HepG2 (cell line): ENCODE data around the gene PCGF6. TPM values are rescaled to one million over a fixed set of nuclear protein-coding genes. Genes with fewer than 3 reads are reported as not detected.
A peak's percentile ranks its signal among the peaks of the same experiment; 100 is the strongest.

ENCODE experiments used
- ATAC-seq: fragments of 200-7000 bp; cut with Tn5 transposase; 3 replicates; pipeline ENCODE4 v1.9.1; 2020; ENCODE audit warnings: mild to moderate bottlenecking, moderate library complexity
- BruUV-seq: library from RNA; stranded (reverse); fragments of 400-500 nt; replicated peaks from 2 replicates; lab custom pipeline; 2021; lab: Mats Ljungman, UMichigan
- CTCF ChIA-PET: fragments of 300-600 bp; formaldehyde crosslinking; extraction: SDS; loops from one replicate; lab custom pipeline; 2021; ENCODE audit warnings: low total read pairs, inconsistent platforms, low intra/inter-chr PET ratio; lab: Yijun Ruan, JAX
- POLR2A ChIA-PET: fragments of 350-600 bp; sonication (Branson Sonifier 250); formaldehyde crosslinking; loops from one replicate; lab custom pipeline; 2020; ENCODE audit warnings: antibody characterized with exemption, inconsistent platforms; lab: Yijun Ruan, JAX
- DNase-seq: peaks from one replicate; pipeline ENCODE4 v3.0.0-alpha.2; 2015; ENCODE audit warnings: low spot score
- FAIRE-seq: peaks from 3 replicates; lab custom pipeline; 2011; peaks lifted over from hg19 to GRCh38; lab: Jason Lieb, UNC
- H2AFZ ChIP-seq: one replicate; pipeline ENCODE4 v1.6.1; 2011; ENCODE audit warnings: low read length, inconsistent platforms
- H3K27ac ChIP-seq: fragments of 300-600 bp; 3 replicates; pipeline ENCODE4 v1.8.0; 2011; ENCODE audit warnings: mixed run types, mild to moderate bottlenecking, mixed read lengths, low read length, inconsistent platforms; ENCODE audit not compliant: insufficient read depth; ENCODE audit errors: extremely low read length
- H3K27me3 ChIP-seq, 2 experiments: fragments of 200-600 bp in 1 of 2; 2 replicates in 1 of 2; 3 replicates in 1 of 2; pipeline versions ENCODE4 v1.6.0 to v1.8.0; 2011; ENCODE audit warnings: low read length in 2 of 2, mild to moderate bottlenecking in 2 of 2, moderate library complexity in 2 of 2, inconsistent platforms in 1 of 2; ENCODE audit not compliant: insufficient read depth in 2 of 2, control insufficient read depth in 1 of 2
- H3K36me3 ChIP-seq, 2 experiments: fragments of 200-600 bp in 1 of 2; replicated peaks in 1 of 2; 2 replicates in 1 of 2; 3 replicates in 1 of 2; pipeline versions ENCODE4 v1.5.1 to v1.8.0; 2011; ENCODE audit warnings: low read length in 2 of 2, inconsistent platforms in 1 of 2; ENCODE audit not compliant: insufficient read depth in 2 of 2, control insufficient read depth in 1 of 2
- H3K4me1 ChIP-seq: 2 replicates; pipeline ENCODE4 v1.5.1; 2012; ENCODE audit warnings: low read length, inconsistent platforms; ENCODE audit not compliant: insufficient read depth
- H3K4me2 ChIP-seq: 2 replicates; pipeline ENCODE4 v1.6.0; 2011; ENCODE audit warnings: low read depth, low read length, inconsistent platforms
- H3K4me3 ChIP-seq, 3 experiments: fragments of 200-600 bp in 1 of 3; sonication (generic), shearing (Covaris generic) in 1 of 3; replicated peaks in 1 of 3; 2 replicates each; pipeline ENCODE4 v1.5.1; 2011 to 2016; ENCODE audit warnings: low read length in 3 of 3, inconsistent platforms in 2 of 3, low read depth in 2 of 3, mild to moderate bottlenecking in 2 of 3, control low read depth in 1 of 3, mixed read lengths in 1 of 3; ENCODE audit not compliant: insufficient read depth in 1 of 3
- H3K79me2 ChIP-seq: one replicate; pipeline ENCODE4 v1.6.1; 2011; ENCODE audit warnings: low read length, inconsistent platforms; ENCODE audit not compliant: insufficient read depth
- H3K9ac ChIP-seq: 2 replicates; pipeline ENCODE4 v1.6.0; 2011; ENCODE audit warnings: mild to moderate bottlenecking, low read depth, low read length, inconsistent platforms; ENCODE audit not compliant: insufficient read depth
- H3K9me3 ChIP-seq: 2 replicates; pipeline ENCODE4 v1.5.1; 2012; ENCODE audit warnings: mild to moderate bottlenecking, low read length
- H4K20me1 ChIP-seq: 2 replicates; pipeline ENCODE4 v1.6.0; 2011; ENCODE audit warnings: inconsistent platforms, mild to moderate bottlenecking, low read length, moderate library complexity; ENCODE audit not compliant: insufficient read depth
- CEBPB ChIP-seq: IDR thresholded peaks from 2 replicates; pipeline ENCODE4 v1.6.1; 2011; ENCODE audit warnings: low read depth, low read length, improper control_type of control experiment, borderline replicate concordance
- HOXA5 ChIP-seq: sonication (generic); formaldehyde crosslinking; IDR thresholded peaks from 2 replicates; pipeline ENCODE4 v1.4.0; 2020; ENCODE audit warnings: missing genetic modification reagents
- IKZF5 ChIP-seq: IDR thresholded peaks from 2 replicates; pipeline ENCODE4 v1.6.1; 2018; ENCODE audit warnings: missing genetic modification reagents, mild to moderate bottlenecking, missing compliant biosample characterization
- MXD4 ChIP-seq: IDR thresholded peaks from 2 replicates; pipeline ENCODE4 v1.6.1; 2016; ENCODE audit warnings: mild to moderate bottlenecking, missing biosample characterization, missing genetic modification reagents
- NFE2 ChIP-seq: sonication (generic); formaldehyde crosslinking; IDR thresholded peaks from 2 replicates; pipeline ENCODE4 v1.4.0; 2020; ENCODE audit warnings: missing genetic modification reagents
- PLSCR1 ChIP-seq: sonication (generic); formaldehyde crosslinking; IDR thresholded peaks from 2 replicates; pipeline ENCODE4 v1.5.0; 2020; ENCODE audit warnings: missing genetic modification reagents, mild to moderate bottlenecking, borderline replicate concordance
- RARA ChIP-seq: IDR thresholded peaks from 2 replicates; pipeline ENCODE4 v1.6.1; 2016; ENCODE audit warnings: missing genetic modification reagents, missing compliant biosample characterization
- TP53 ChIP-seq: sonication (generic); formaldehyde crosslinking; conservative IDR thresholded peaks from 2 replicates; pipeline ENCODE4 v1.4.0; 2020; ENCODE audit warnings: missing genetic modification reagents
- ZNF12 ChIP-seq: sonication (generic); formaldehyde crosslinking; IDR thresholded peaks from 2 replicates; pipeline ENCODE4 v1.5.0; 2020; ENCODE audit warnings: missing genetic modification reagents
- ZNF280B ChIP-seq: sonication (generic); formaldehyde crosslinking; IDR thresholded peaks from 2 replicates; pipeline ENCODE4 v1.5.0; 2020; ENCODE audit warnings: missing genetic modification reagents, mild to moderate bottlenecking, borderline replicate concordance
- ZNF674 ChIP-seq: sonication (generic); formaldehyde crosslinking; IDR thresholded peaks from 2 replicates; pipeline ENCODE4 v1.5.0; 2020; ENCODE audit warnings: low read depth, mild to moderate bottlenecking, missing genetic modification reagents
- WGBS: methylation state at CpG from one replicate; pipeline ENCODE4 v1.1.6; 2017; ENCODE audit warnings: low lambda C conversion rate; 5-methylcytosine and 5-hydroxymethylcytosine counted together
- in situ Hi-C: cut with HindIII; loops from 2 replicates; pipeline ENCODE4 v1.10.0; 2017; ENCODE audit warnings: low pct_unique_long_range_greater_than_20kb; ENCODE audit not compliant: extremely low pct_ligation_motif_present
- intact Hi-C: fragments of 100-400 bp; cut with micrococcal nuclease; formaldehyde crosslinking; loops from one replicate; pipeline ENCODE4 v1.10.0; 2022; ENCODE audit not compliant: unreplicated experiment
- polyA plus RNA-seq, 8 experiments: library from polyadenylated mRNA; depleted of rRNA in 3 of 8; stranded (reverse) in 7 of 8; unstranded in 1 of 8; fragments of >200 nt; fragmentation: Illumina TruSeq in 4 of 8; extraction: Trizol in 4 of 8; gene quantifications; 2 replicates each; pipeline versions ENCODE4 v1.2.1 to v1.2.3, GENCODE V29; 2011 to 2016; ENCODE audit warnings: low read depth in 4 of 8, missing spikeins in 1 of 8, mixed read lengths in 1 of 8; ENCODE audit not compliant: insufficient read depth in 1 of 8
- total RNA-seq, 5 experiments: library from RNA; depleted of rRNA; stranded (reverse); fragments of >200 nt; fragmentation: Illumina TruSeq; extraction: Trizol; gene quantifications; 2 replicates each; pipeline ENCODE4 v1.2.3, GENCODE V29; 2016; ENCODE audit warnings: low read depth in 1 of 5

Gene PCGF6
- total and polyA plus RNA-seq, 2 of the 13 experiments (the other 11 are each of a cell fraction or from before 2014, with no cell fraction given) = 5.2 to 19.4 TPM

GRCh38 chr10:103284170-103284569 is 66.8 kb downstream of the PCGF6 start:
- H3K9ac ChIP-seq = no peak overlapping the region
- H3K27me3 ChIP-seq = peaks cover 0 to 21% of the 10 kb centered on the region in 2 experiments; a peak in 2 of 5 replicates
- no peaks in the 10 kb centered on the region for H3K4me1 ChIP-seq
- H2AFZ ChIP-seq = no peak overlapping the region
- WGBS = 6% methylated on average over 11 of the region's 11 CpGs
- TF ChIP-seq CEBPB (peak; percentile 64; the same call in 1 of the 2 replicates), RARA (CRISPR knock-in tag) (no peak), ZNF12 (CRISPR knock-in tag) (0 out of 2 replicates have a peak, but pooled peaks have one; percentile 21)
- H3K27ac ChIP-seq = no peak overlapping the region
- in situ Hi-C loops (no loop called here), intact Hi-C loops (no loop called here)
- no peak overlapping the region for H3K4me2 ChIP-seq
- DNase-seq (no peak), ATAC-seq (no peak), FAIRE-seq (no peak)
- H4K20me1 ChIP-seq = 0 out of 2 replicates have a peak, but pooled peaks cover 3% of the 10 kb centered on the region
- no TSS peak for BruUV-seq
- H3K9me3 ChIP-seq = no peaks in the 10 kb centered on the region
- CTCF ChIA-PET = no interaction called here
- no peaks in the 10 kb centered on the region for H3K36me3 ChIP-seq
- POLR2A ChIA-PET = no interaction called here
- no peaks in the 10 kb centered on the region for H3K79me2 ChIP-seq
- no peak overlapping the region for H3K4me3 ChIP-seq

- no TSS peak for BruUV-seq
- peaks cover 0 to 23% of the 10 kb centered on the region in 2 experiments; a peak in 2 of 5 replicates for H3K27me3 ChIP-seq
- no peaks in the 10 kb centered on the region for H3K9me3 ChIP-seq
- H3K4me3 ChIP-seq = no peak overlapping the region
- intact Hi-C loops (loop anchor here (1.0 kb wide), 1 partner anchor 37 kb away; no protein-coding TSS in a partner anchor), in situ Hi-C loops (no loop called here)
- no peaks in the 10 kb centered on the region for H3K4me1 ChIP-seq
- DNase-seq = no peak
- ChIA-PET CTCF (no interaction called here), POLR2A (no interaction called here)
- no peak for ATAC-seq
- H3K79me2 ChIP-seq = no peaks in the 10 kb centered on the region
- FAIRE-seq = no peak
- H4K20me1 ChIP-seq = 0 out of 2 replicates have a peak, but pooled peaks cover 3% of the 10 kb centered on the region
- WGBS = 74% methylated on average over 1 of the region's 1 CpG
- H3K9ac ChIP-seq = no peak overlapping the region
- H3K36me3 ChIP-seq = no peaks in the 10 kb centered on the region
- no peak overlapping the region for H2AFZ ChIP-seq
- no peak overlapping the region for H3K4me2 ChIP-seq
- H3K27ac ChIP-seq = no peak overlapping the region
- TF ChIP-seq MXD4 = no peak
- TF ChIP-seq ZNF280B = no peak
- no peak for TF ChIP-seq TP53 (CRISPR knock-in tag)
- no peak for TF ChIP-seq ZNF674 (CRISPR knock-in tag)
- TF ChIP-seq NFE2 (CRISPR knock-in tag) = no peak
- TF ChIP-seq HOXA5 = no peak
- TF ChIP-seq PLSCR1 (CRISPR knock-in tag) = no peak
- TF ChIP-seq IKZF5 = no peak
Measured at GRCh38 chr10:103282961-103283360, 68.0 kb downstream of the PCGF6 start.
